Endothelial cell of umbilical vein (primary cell): ENCODE measurements around the gene PSMD9. TPM values are rescaled to one million over a fixed set of nuclear protein-coding genes. Genes with fewer than 3 reads are reported as not detected.

Experiments used
- BruUV-seq: library from RNA; stranded (reverse); fragments of 400-500 nt; replicated peaks from 2 replicates; lab custom pipeline; 2021; lab: Mats Ljungman, UMichigan
- CTCF ChIA-PET: fragments of 300-600, 350-600 bp; sonication (Branson Sonifier 250); formaldehyde crosslinking; loops from one replicate; lab custom pipeline; 2021; ENCODE audit warnings: antibody characterized with exemption, inconsistent platforms; lab: Charles Lee
- POLR2A ChIA-PET: fragments of 300-600, 350-600 bp; sonication (Branson Sonifier 250); formaldehyde crosslinking; loops from one replicate; lab custom pipeline; 2021; ENCODE audit warnings: antibody characterized with exemption, inconsistent platforms; lab: Charles Lee
- DNase-seq: peaks from one replicate; pipeline ENCODE4 v3.0.0-alpha.2; 2011; ENCODE audit warnings: low read depth, low spot score
- FAIRE-seq: peaks from 2 replicates; lab custom pipeline; 2011; peaks lifted over from hg19 to GRCh38; lab: Jason Lieb, UNC
- H2AFZ ChIP-seq: 2 replicates; pipeline ENCODE4 v1.6.0; 2012; ENCODE audit warnings: low read depth, low read length, control low read depth, inconsistent platforms
- H3K27ac ChIP-seq: 2 replicates; pipeline ENCODE4 v1.5.1; 2011; ENCODE audit warnings: low read depth, mild to moderate bottlenecking, control low read depth, low read length, moderate library complexity; ENCODE audit not compliant: insufficient read depth
- H3K27me3 ChIP-seq, 2 experiments: 2 replicates each; pipeline versions ENCODE4 v1.6.0 to v1.6.1; 2011; ENCODE audit warnings: low read length in 2 of 2, mixed read lengths in 1 of 2; ENCODE audit not compliant: control insufficient read depth in 2 of 2, insufficient read depth in 2 of 2
- H3K36me3 ChIP-seq, 2 experiments: 2 replicates in 1 of 2; 3 replicates in 1 of 2; pipeline ENCODE4 v1.5.1; 2011; ENCODE audit warnings: low read length in 2 of 2, mild to moderate bottlenecking in 1 of 2, moderate library complexity in 1 of 2; ENCODE audit not compliant: control insufficient read depth in 2 of 2, insufficient read depth in 2 of 2; ENCODE audit errors: extremely low read depth in 1 of 2
- H3K4me1 ChIP-seq: 3 replicates; pipeline ENCODE4 v1.5.1; 2011; ENCODE audit warnings: mild to moderate bottlenecking, low read length; ENCODE audit not compliant: control insufficient read depth, insufficient read depth; ENCODE audit errors: extremely low read depth
- H3K4me2 ChIP-seq: 2 replicates; pipeline ENCODE4 v1.6.1; 2011; ENCODE audit warnings: low read length, control low read depth, mixed read lengths; ENCODE audit not compliant: insufficient read depth
- H3K4me3 ChIP-seq, 3 experiments: fragments of 200-600 bp in 1 of 3; sonication (generic), shearing (Covaris generic) in 1 of 3; replicated peaks in 1 of 3; 2 replicates each; pipeline ENCODE4 v1.5.1; 2011 to 2016; ENCODE audit warnings: control low read depth in 3 of 3, low read length in 3 of 3, mild to moderate bottlenecking in 2 of 3, inconsistent platforms in 1 of 3, low read depth in 1 of 3, moderate library complexity in 1 of 3; ENCODE audit not compliant: insufficient read depth in 1 of 3
- H3K79me2 ChIP-seq: 2 replicates; pipeline ENCODE4 v1.6.0; 2012; ENCODE audit warnings: low read length, inconsistent platforms; ENCODE audit not compliant: control insufficient read depth, insufficient read depth
- H3K9ac ChIP-seq: replicated peaks from 2 replicates; pipeline ENCODE3; 2011; ENCODE audit warnings: low read length, control low read depth; ENCODE audit not compliant: insufficient read depth; ENCODE audit errors: extremely low read depth
- H3K9me1 ChIP-seq: replicated peaks from 3 replicates; pipeline ENCODE4 v1.6.0; 2011; ENCODE audit warnings: mild to moderate bottlenecking, low read length; ENCODE audit not compliant: control insufficient read depth, insufficient read depth; ENCODE audit errors: extremely low read depth
- H3K9me3 ChIP-seq: replicated peaks from 2 replicates; pipeline ENCODE4 v1.5.1; 2012; ENCODE audit warnings: low read length, inconsistent platforms; ENCODE audit not compliant: control insufficient read depth, insufficient read depth
- H4K20me1 ChIP-seq: replicated peaks from 2 replicates; pipeline ENCODE3; 2011; ENCODE audit warnings: mild to moderate bottlenecking, low read length; ENCODE audit not compliant: control insufficient read depth, insufficient read depth; ENCODE audit errors: extremely low read depth
- CTCF ChIP-seq, 2 donors: IDR thresholded peaks; 1 replicate in 1 of 2; 2 replicates in 1 of 2; pipeline ENCODE4 v1.5.1; 2011; ENCODE audit warnings: low read length in 2 of 2, mild to moderate bottlenecking in 2 of 2, moderate library complexity in 2 of 2, control low read depth in 1 of 2, inconsistent platforms in 1 of 2, low read depth in 1 of 2; ENCODE audit not compliant: insufficient read depth in 1 of 2; ENCODE audit errors: extremely low read depth in 1 of 2
- EZH2 ChIP-seq: IDR thresholded peaks from 2 replicates; pipeline ENCODE4 v1.6.1; 2012; ENCODE audit warnings: borderline replicate concordance, low read depth, mild to moderate bottlenecking, moderate library complexity, low read length, inconsistent platforms; ENCODE audit not compliant: severe bottlenecking
- FOS ChIP-seq: IDR thresholded peaks from 2 replicates; pipeline ENCODE4 v1.6.1; 2011; ENCODE audit warnings: mild to moderate bottlenecking, low read length, moderate library complexity, borderline replicate concordance; ENCODE audit not compliant: insufficient read depth
- GATA2 ChIP-seq: IDR thresholded peaks from 2 replicates; pipeline ENCODE4 v1.7.0; 2011; ENCODE audit warnings: low read depth, mild to moderate bottlenecking, moderate library complexity, mixed read lengths, low read length; ENCODE audit not compliant: insufficient read length, insufficient read depth
- JUN ChIP-seq: IDR thresholded peaks from 2 replicates; pipeline ENCODE4 v1.6.1; 2011; ENCODE audit warnings: borderline replicate concordance, low read depth; ENCODE audit not compliant: insufficient read length, insufficient read depth
- MYC ChIP-seq: IDR thresholded peaks from one replicate; pipeline ENCODE4 v1.6.1; 2011; ENCODE audit warnings: mild to moderate bottlenecking, low read depth, low read length
- POLR2A ChIP-seq: IDR thresholded peaks from 2 replicates; pipeline ENCODE4 v1.6.1; 2012; ENCODE audit warnings: low read depth, mild to moderate bottlenecking, control low read depth, low read length
- POLR2AphosphoS5 ChIP-seq: IDR thresholded peaks from 2 replicates; pipeline ENCODE4 v1.6.1; 2012; ENCODE audit warnings: low read depth, mild to moderate bottlenecking, control low read depth, low read length, moderate library complexity; ENCODE audit not compliant: insufficient read depth
- dilution Hi-C: fragments of 300-500 bp; cut with MboI; formaldehyde crosslinking; loops from one replicate; pipeline ENCODE4 v1.15.0; 2019; ENCODE audit warnings: low sequenced_read_pairs; ENCODE audit not compliant: extremely low pct_ligation_motif_present
- intact Hi-C: fragments of 100-400 bp; cut with micrococcal nuclease; formaldehyde crosslinking; loops from one replicate; pipeline ENCODE4 v1.10.0; 2022
- polyA plus RNA-seq, 4 experiments: library from polyadenylated mRNA; depleted of rRNA in 3 of 4; stranded (reverse) in 3 of 4; unstranded in 1 of 4; fragments of >200 nt; gene quantifications; 2 replicates each; pipeline versions ENCODE4 v1.2.1 to v1.2.3, GENCODE V29; 2011 to 2012; ENCODE audit warnings: missing spikeins in 1 of 4
- total RNA-seq: library from RNA; stranded (reverse); gene quantifications from 2 replicates; pipeline ENCODE4 v1.2.3, GENCODE V29; 2021
- TF ChIP-seq, protein P1 (sequence below): IDR thresholded peaks from 2 replicates; pipeline ENCODE4 v1.6.1; 2011; ENCODE audit not compliant: insufficient read depth, insufficient read length

The PSMD9 gene
- total and polyA plus RNA-seq, 2 donors (not counting 3 experiments of a cell fraction or from before 2014, with no cell fraction given) = 69.2 to 118 TPM

GRCh38 chr12:121943926-121944325 lies 55.3 kb downstream of the PSMD9 start:
- no peaks in the 10 kb centered on the region for H3K36me3 ChIP-seq
- H3K4me3 ChIP-seq = no peak overlapping the region
- TF ChIP-seq MYC (no peak), CTCF (IDR thresholded peaks at IDR 0.05; ENCODE audit: extremely low read depth in 1 of 2, insufficient read depth in 1 of 2, low read depth in 1 of 2, low read length in 2 of 2) (no peak), JUN (no peak)
- H4K20me1 ChIP-seq = no peaks in the 10 kb centered on the region
- H3K4me1 ChIP-seq = no peaks in the 10 kb centered on the region
- ChIA-PET POLR2A (no interaction called here), CTCF (interaction anchor here (1.0 kb wide), 1 partner anchor 27 kb away, joined by 3 read pairs; no protein-coding TSS in a partner anchor)
- H3K79me2 ChIP-seq = no peaks in the 10 kb centered on the region
- no peak overlapping the region for H2AFZ ChIP-seq
- intact Hi-C loops (no loop called here), dilution Hi-C loops (no loop called here)
- H3K9me3 ChIP-seq = no peaks in the 10 kb centered on the region
- no peak overlapping the region for H3K27ac ChIP-seq
- no peak overlapping the region for H3K9ac ChIP-seq
- no TSS peak for BruUV-seq
- H3K27me3 ChIP-seq = no peaks in the 10 kb centered on the region
- H3K9me1 ChIP-seq = no peaks in the 10 kb centered on the region
- DNase-seq (no peak), FAIRE-seq (no peak)
- no peak overlapping the region for H3K4me2 ChIP-seq

DNA sequence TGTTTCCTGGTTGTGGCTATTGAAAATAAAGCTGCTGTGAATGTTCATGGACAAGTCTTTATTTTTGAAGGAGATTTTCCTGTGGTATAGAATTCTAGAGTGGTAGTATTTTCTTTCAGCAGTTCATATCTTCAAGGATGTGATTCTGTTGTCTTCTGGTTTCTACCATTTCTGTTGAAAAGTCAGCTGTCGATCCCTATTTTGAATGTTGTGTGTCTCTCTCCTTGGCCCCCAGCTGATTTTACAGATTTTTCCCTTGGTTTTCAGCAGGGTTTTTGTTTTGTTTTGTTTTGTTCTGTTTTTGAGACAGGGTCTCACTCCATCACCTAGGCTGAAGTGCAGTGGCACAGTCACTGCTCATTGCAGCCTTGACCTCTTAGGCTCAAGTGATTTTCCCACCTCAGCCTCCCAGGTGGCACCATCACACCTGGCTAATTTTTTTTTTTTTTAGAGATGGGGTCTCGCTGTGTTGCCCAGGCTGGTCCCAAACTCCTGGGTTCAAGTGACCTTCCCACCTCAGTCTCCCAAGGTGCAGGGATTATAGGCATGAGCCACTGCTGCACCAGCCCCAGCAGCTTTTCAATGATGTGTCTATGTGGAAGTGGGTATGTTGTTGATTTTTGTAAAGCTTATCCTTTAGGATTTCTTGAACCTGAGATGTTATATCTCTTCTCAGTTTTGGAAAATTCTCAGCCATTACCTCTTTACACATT lies 57.9 kb downstream of the PSMD9 start:
- ChIA-PET CTCF (no interaction called here), POLR2A (no interaction called here)
- Histone ChIP-seq H3K36me3 (no peaks in the 10 kb centered on the region), H3K9me1 (no peaks in the 10 kb centered on the region), H3K27me3 (no peaks in the 10 kb centered on the region), H3K9ac (no peak overlapping the region), H2AFZ (no peak overlapping the region), H3K9me3 (no peaks in the 10 kb centered on the region), H3K4me1 (no peaks in the 10 kb centered on the region), H3K27ac (no peak overlapping the region), H4K20me1 (no peaks in the 10 kb centered on the region), H3K4me2 (no peak overlapping the region), H3K4me3 (no peak overlapping the region), H3K79me2 (no peaks in the 10 kb centered on the region)
- intact Hi-C loops (no loop called here), dilution Hi-C loops (no loop called here)
- BruUV-seq = no TSS peak
- DNase-seq = no peak
- TF ChIP-seq CTCF (IDR thresholded peaks at IDR 0.05; ENCODE audit: extremely low read depth in 1 of 2, insufficient read depth in 1 of 2, low read depth in 1 of 2, low read length in 2 of 2) (no peak), JUN (no peak), POLR2AphosphoS5 (no peak), EZH2 (no peak), POLR2A (no peak), MYC (no peak), GATA2 (no peak), FOS (no peak)
- TF ChIP-seq, protein P1, sequence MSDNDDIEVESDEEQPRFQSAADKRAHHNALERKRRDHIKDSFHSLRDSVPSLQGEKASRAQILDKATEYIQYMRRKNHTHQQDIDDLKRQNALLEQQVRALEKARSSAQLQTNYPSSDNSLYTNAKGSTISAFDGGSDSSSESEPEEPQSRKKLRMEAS = no peak
- no peak for FAIRE-seq
